Neutrophil (primary cell): ENCODE results near the gene AQP12B.

Experiments used
- H3K27ac ChIP-seq: fragments of 200-600 bp; sonication (generic); 2 replicates; pipeline ENCODE4 v1.5.1; 2016; ENCODE audit warnings: mild to moderate bottlenecking, moderate library complexity
- H3K27me3 ChIP-seq: fragments of 200-600 bp; sonication (generic); 2 replicates; pipeline ENCODE4 v1.6.0; 2016; ENCODE audit warnings: mild to moderate bottlenecking
- H3K36me3 ChIP-seq: fragments of 200-600 bp; sonication (generic); 2 replicates; pipeline ENCODE4 v1.5.1; 2017
- H3K4me1 ChIP-seq, 2 experiments: fragments of 200-600 bp in 1 of 2; sonication (generic) in 1 of 2; 1 replicate in 1 of 2; 2 replicates in 1 of 2; pipeline versions ENCODE4 v1.5.1 to v1.6.1; 2013 to 2016; ENCODE audit warnings: low read depth in 1 of 2, low read length in 1 of 2, mild to moderate bottlenecking in 1 of 2, moderate library complexity in 1 of 2; ENCODE audit not compliant: control insufficient read depth in 1 of 2, insufficient read depth in 1 of 2
- H3K4me3 ChIP-seq, 2 experiments: fragments of 200-600 bp in 1 of 2; sonication (generic) in 1 of 2; 1 replicate in 1 of 2; 2 replicates in 1 of 2; pipeline ENCODE4 v1.5.1; 2013 to 2016; ENCODE audit warnings: low read depth in 1 of 2, low read length in 1 of 2, mild to moderate bottlenecking in 1 of 2, moderate library complexity in 1 of 2
- H3K9me3 ChIP-seq: fragments of 200-600 bp; sonication (generic); 2 replicates; pipeline ENCODE4 v1.5.1; 2016
- CTCF ChIP-seq: fragments of 200-600 bp; sonication (generic); IDR thresholded peaks from 2 replicates; pipeline ENCODE4 v1.5.1; 2016; ENCODE audit warnings: antibody characterized with exemption

The AQP12B gene

GRCh38 chr2:240719676-240720545, 37.2 kb upstream of the AQP12B start:
- TF ChIP-seq CTCF = no peak
- H3K9me3 ChIP-seq = no peaks in the 10 kb centered on the region

GRCh38 chr2:240718896-240719490, 36.3 kb upstream of the AQP12B start:
- Histone ChIP-seq H3K27ac (no peak overlapping the region), H3K9me3 (no peaks in the 10 kb centered on the region), H3K4me3 (no peak overlapping the region), H3K4me1 (no peaks in the 10 kb centered on the region), H3K27me3 (no peaks in the 10 kb centered on the region), H3K36me3 (no peaks in the 10 kb centered on the region)
- no peak for TF ChIP-seq CTCF

More at GRCh38 chr2:240719676-240720545, 37.2 kb upstream of the AQP12B start:
- H3K36me3 ChIP-seq = no peaks in the 10 kb centered on the region
- no peaks in the 10 kb centered on the region for H3K27me3 ChIP-seq
- H3K27ac ChIP-seq = no peak overlapping the region
- H3K4me1 ChIP-seq = no peaks in the 10 kb centered on the region
- H3K4me3 ChIP-seq = no peak overlapping the region

DNA sequence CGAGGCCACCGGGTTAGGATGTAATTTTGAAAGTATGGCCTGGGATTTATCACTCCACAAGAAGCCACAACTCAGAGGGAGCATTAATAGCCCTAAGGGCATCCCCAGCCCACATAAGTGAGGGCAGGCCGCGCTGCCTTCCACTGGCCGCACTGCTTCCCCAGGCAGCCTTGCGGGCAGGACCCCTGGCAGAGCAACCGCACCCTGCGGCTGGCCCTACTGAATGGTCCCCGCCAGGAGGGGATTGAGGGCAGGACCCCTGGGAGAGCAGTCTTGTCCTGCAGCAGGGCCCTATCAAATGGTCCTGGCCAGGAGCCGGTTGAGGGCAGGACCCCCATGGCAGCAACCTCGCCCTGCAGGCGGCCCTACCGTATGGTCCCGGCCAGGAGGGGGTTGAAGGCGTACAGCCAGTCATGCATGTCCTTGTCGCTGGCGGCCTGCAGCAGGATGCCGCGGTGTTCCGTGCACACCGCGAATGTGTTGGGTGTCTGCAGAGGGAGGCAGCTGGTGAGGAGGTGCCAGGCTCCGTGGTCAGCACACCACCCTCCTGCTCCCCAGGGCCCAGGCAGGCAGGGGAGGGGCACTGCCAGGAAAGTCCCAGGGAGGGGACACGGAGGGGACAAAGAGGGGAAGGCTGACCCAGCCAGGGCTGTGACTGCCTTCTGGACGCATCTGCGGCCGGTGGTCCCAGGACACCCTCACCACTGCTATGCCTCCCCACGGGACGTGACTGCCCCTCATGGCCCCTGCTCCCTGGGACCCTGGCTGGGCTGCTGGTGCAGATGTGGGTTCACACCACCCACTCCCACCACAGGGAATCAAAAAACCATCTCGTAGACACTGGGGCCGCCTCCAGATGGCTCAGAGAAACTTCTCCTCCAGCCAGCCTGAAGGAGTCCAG, 35.2 kb upstream of the AQP12B start:
- H3K9me3 ChIP-seq = no peaks in the 10 kb centered on the region

GRCh38 chr2:240717181-240717641, 34.5 kb upstream of the AQP12B start:
- no peaks in the 10 kb centered on the region for H3K27me3 ChIP-seq
- no peak overlapping the region for H3K27ac ChIP-seq
- H3K4me1 ChIP-seq = no peaks in the 10 kb centered on the region
- TF ChIP-seq CTCF = no peak
- H3K9me3 ChIP-seq = no peaks in the 10 kb centered on the region
- no peaks in the 10 kb centered on the region for H3K36me3 ChIP-seq
- no peak overlapping the region for H3K4me3 ChIP-seq

More for the DNA sequence above, 35.2 kb upstream of the AQP12B start:
- TF ChIP-seq CTCF = no peak
- Histone ChIP-seq H3K4me1 (no peaks in the 10 kb centered on the region), H3K36me3 (no peaks in the 10 kb centered on the region), H3K27me3 (no peaks in the 10 kb centered on the region), H3K27ac (no peak overlapping the region), H3K4me3 (no peak overlapping the region)

DNA sequence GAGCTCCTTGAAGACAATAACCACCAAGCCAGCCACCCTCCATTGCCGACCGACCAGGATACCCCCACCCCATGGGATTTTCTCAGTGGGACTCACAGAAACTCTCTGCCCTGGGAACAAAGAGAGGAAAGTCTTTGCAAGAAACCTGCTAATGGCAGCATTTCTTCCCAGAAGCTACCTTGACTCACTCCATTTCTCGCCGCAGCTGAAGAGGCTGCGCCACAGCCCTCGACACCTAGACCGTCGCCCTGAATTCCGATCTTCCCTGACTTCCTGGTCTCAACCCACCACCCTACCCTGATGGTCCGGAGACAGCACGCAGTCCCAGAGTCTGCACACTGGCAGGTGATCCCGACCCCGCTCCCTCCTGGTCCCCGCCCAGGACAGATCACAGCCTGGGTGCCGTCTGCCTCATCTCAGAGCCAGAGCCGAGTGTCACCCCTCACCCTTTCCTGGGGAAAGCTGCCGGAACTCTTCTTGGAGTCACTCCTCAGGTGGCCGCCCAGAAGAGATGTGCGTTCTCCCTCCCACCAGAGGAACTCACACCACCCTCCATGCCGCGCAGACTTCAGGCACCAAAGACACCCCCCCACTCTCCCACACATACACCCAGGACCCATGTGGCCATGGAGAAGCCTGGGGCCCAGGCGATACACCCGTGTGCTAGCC, 33.6 kb upstream of the AQP12B start:
- no peak for TF ChIP-seq CTCF

More for the DNA sequence above, 33.6 kb upstream of the AQP12B start:
- no peaks in the 10 kb centered on the region for H3K27me3 ChIP-seq
- no peaks in the 10 kb centered on the region for H3K4me1 ChIP-seq
- H3K27ac ChIP-seq = no peak overlapping the region
- H3K9me3 ChIP-seq = no peaks in the 10 kb centered on the region
- no peak overlapping the region for H3K4me3 ChIP-seq
- no peaks in the 10 kb centered on the region for H3K36me3 ChIP-seq
